ENCODE results near the gene MRTFB. TPM values are rescaled to one million over a fixed set of nuclear protein-coding genes. Genes with fewer than 3 reads are reported as not detected.
"Not testable (repeated sequence)": the region's sequence is repeated elsewhere in the genome, so short reads cannot be mapped to it uniquely, and the experiment has no call there.

The MRTFB gene, protein sequence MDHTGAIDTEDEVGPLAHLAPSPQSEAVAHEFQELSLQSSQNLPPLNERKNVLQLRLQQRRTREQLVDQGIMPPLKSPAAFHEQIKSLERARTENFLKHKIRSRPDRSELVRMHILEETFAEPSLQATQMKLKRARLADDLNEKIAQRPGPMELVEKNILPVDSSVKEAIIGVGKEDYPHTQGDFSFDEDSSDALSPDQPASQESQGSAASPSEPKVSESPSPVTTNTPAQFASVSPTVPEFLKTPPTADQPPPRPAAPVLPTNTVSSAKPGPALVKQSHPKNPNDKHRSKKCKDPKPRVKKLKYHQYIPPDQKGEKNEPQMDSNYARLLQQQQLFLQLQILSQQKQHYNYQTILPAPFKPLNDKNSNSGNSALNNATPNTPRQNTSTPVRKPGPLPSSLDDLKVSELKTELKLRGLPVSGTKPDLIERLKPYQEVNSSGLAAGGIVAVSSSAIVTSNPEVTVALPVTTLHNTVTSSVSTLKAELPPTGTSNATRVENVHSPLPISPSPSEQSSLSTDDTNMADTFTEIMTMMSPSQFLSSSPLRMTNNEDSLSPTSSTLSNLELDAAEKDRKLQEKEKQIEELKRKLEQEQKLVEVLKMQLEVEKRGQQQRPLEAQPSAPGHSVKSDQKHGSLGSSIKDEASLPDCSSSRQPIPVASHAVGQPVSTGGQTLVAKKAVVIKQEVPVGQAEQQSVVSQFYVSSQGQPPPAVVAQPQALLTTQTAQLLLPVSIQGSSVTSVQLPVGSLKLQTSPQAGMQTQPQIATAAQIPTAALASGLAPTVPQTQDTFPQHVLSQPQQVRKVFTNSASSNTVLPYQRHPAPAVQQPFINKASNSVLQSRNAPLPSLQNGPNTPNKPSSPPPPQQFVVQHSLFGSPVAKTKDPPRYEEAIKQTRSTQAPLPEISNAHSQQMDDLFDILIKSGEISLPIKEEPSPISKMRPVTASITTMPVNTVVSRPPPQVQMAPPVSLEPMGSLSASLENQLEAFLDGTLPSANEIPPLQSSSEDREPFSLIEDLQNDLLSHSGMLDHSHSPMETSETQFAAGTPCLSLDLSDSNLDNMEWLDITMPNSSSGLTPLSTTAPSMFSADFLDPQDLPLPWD
- total RNA-seq, result 46.6 TPM

DNA sequence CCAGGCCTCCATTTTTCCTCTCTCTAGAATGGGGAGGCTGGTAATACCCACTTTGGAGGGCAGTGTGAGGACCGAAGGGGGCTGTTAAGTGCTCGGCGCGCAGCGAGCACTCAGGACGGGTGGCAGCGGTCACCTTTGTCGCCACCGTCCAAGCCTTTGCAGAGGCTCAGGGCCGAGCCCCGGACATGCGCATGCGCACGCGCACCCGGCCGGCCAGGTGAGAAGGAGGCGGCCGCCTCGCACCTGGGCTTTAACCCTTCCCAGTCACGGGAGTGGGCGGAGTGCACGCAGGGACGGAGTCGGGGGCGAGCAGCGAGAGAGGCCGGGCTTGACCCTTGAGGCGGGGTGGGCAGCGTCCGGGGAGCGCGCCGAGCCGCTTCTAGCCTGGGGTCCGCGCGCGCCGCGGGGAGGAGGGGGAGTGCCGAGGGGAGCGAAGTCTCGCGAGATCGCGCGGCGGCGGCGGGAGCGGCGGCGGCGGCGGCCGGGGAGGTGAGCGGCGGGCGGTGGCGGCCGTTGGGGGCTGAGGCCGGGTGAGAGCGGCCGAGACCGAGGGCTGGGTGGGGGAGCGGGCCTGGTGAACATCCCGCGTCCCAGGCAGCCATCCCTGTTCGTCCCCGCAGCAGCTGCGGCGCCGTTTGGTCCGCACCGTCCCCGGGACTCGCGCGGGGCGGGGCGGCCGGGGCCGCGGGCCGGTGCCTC, at the start of gene MRTFB:
Gene MRTFB (plus strand): TSS at position 443 of the 699 bp plus-strand sequence. CDS start 69,288 bp downstream, outside the sequence.
- peak; percentile 73 for DNase-seq (ENCODE audit: low spot score)

DNA sequence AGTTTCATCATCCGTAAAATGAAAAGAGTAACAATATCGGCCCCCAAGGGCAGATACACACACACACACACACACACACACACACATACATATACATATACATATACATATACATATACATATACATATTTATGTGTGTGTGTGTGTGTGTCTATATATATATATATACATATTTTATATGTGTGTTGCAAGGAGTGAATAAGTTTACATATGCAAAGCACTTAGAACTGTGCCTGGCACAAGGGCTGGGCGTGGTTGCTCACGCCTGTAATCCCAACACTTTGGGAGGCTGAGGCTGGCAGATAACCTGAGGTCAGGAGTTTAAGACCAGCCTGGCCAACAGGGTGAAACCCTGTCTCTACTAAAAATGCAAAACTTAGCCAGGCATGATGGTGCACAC, 47.6 kb upstream of the MRTFB start:
- DNase-seq (ENCODE audit: low spot score), result not testable (repeated sequence)

DNA sequence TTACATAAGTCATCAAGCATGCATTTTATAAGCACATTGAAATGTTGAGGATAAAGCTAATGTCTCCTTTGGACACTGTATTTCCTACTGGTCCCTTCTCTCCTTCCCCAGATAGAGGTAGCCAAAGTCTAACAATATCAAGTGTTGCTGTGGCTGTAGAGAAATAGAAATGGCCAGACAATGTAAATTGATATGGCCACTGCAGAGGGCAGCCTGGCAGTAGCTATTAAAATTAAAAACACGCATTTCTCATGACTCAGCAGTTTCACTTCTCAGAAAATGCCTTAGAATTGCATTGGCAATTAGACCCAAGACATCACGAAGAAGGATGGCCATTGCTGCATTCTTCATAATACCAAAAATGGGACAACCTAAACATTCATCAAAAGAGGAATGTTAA, 46.8 kb upstream of the MRTFB start:
- no peak for DNase-seq (ENCODE audit: low spot score)

DNA sequence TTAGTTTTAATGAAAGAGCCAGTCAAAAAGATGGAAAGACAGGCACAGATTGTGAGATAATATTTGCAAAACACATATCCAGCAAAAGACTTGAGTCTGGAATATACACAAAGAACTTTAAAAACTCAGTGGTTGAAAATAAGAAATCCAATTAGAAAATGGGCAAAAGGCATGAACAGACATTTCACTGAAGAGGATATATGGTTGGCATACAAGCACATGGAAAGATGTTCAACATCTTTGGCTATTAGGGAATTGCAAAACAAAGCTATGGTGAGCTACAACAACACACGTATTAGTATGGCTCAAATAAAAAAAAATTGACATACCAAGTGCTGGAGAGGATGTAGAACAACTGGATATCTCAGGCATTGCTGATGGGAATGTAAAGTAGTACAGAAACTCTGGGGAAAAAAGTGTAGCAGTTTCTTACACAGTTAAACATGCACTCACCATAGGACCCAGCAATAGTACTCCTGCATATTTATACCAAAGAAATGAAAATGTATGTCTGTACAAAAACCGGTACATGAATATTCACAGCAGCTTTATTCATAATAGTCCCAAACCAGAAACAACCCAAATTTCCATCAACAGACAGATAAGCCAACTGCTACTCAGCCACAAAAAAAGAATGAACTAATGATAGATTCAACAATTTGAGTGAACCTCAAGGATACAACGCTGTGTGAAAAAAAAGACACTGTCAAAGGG, 44.4 kb upstream of the MRTFB start:
- DNase-seq (ENCODE audit: low spot score), result no peak

DNA sequence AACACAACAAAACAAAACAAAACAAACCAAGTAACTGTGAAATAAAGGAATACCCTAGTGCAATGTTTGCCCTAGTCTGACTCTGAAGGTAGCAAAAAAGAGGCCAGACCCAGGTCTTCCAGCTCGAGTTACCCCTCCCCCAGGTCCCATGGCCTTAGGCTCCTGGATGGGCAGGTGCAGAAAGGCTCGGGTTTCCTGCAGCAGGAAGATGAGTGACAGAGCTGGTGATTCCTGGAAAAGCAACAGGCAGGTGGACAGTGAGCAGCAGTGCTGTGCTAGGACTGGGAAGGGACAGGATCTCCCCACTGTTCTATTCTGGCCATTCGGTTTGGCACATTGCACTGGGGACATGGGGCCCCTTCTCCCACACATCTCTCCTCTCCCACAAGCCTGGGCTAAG, 42.9 kb upstream of the MRTFB start:
- DNase-seq (ENCODE audit: low spot score), result no peak

DNA sequence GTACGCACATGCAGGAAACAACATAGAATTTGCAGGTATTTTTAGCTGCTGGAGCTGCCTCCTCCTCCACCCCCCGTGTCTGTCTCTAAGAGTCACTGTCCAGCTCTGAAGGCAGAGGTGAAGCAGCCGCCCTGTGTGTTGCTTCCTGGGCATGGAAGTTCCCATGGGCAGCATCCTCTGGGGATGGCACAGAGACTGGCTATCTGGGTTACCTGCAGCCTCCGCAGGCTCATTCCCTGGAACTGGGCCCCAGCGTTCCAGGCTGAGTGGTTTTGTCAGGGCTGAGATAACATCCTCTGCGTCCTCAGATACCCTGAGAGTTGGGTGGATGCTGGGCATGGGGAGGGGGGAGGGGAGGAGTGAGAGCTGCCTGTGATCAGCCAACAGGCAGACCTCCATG, 41.5 kb upstream of the MRTFB start:
- no peak for DNase-seq (ENCODE audit: low spot score)

DNA sequence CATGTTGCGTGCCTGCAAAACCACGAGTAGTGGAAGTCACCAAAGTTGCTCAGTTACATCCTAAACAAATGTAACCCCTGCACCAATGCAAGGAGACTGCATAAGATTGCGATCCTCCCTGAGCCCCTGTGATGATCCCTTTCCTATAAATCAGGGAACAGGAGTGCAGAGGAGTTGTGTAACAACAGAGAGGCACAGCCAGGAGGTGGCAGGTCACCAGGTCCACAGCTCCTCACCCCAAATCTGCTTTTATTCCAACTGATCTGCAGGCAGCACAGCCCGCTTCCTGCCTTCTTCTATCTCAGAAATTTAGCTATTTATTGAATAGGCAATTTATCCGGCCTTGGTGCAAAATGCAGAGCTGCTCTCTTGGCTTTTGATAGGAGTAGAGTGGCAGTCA, 36.0 kb upstream of the MRTFB start:
- no peak for DNase-seq (ENCODE audit: low spot score)

DNA sequence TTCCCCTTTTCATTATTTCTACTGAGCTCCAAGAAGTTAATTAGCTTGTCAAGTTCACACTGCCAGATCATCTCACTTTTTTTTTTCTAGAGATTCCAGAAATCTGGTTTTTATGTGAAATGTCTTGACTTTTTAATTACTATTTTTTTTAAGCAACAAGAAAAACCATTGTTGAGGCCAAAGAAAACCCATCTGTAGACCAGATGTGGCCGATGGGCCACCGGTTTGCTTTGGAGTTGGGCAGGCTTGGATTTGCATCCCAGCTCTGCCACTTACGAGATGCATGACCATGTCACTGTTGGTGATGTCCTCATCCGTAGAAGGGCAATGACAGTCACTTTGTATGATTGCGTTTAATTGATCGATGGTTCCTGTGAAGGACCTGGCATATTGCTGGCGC, 34.2 kb upstream of the MRTFB start:
- no peak for DNase-seq (ENCODE audit: low spot score)

DNA sequence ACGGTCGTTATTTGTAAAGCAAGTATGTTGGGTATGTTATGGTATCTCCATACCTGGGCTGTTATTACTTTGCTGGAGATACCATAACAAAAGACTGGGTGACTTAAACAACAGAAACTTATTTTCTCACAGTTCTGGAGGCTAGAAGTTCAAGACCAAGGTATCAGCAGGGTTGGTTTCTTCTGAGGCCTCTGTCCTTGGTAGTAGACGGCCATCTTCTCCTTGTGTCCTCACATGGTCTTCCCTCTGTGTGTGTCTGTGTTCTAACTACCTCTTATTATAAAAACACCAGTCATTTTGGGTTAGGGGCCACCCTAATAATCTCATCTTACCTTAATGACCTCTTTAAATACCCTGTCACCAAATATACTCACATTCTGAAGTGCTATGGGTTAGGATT, 33.2 kb upstream of the MRTFB start:
- no peak for DNase-seq (ENCODE audit: low spot score)

DNA sequence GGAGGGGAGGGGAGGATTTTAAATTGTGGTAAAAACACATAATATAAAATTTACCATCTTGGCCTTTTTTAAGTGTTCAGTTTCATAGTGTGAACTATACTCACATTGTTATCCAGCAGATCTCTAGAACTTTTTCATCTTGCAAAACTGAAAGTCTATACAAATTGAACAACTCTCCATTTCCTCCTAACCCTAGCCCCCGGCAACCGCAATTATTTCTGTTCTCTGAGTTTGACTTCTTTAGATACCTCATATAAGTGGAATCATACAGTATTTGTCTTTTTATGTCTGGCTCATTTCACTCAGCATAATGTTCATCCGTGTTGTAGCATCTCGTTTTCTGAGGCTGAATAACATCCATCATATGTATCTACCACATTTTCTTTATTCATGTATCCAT, 30.0 kb upstream of the MRTFB start:
- no peak for DNase-seq (ENCODE audit: low spot score)

DNA sequence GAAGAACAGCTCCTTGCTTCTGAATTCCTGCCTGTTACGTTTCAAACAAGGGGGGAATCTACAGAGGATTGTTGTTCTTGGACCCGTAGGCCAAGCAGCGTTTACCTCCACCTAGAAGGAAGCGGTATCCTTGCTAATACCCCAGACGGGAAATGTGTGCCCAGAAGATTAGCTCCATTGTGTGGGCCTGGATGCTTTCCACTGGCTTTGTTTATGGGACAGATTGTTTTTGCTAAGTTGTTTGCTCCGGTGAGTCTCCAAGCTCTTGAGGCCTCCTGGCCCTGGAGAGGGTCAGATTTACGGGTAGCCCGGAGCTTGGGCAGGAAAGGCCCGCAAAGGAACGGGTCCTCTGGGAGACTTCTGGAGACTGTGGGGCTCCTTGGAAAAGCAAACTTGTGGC, 28.4 kb upstream of the MRTFB start:
- DNase-seq (ENCODE audit: low spot score), result no peak

DNA sequence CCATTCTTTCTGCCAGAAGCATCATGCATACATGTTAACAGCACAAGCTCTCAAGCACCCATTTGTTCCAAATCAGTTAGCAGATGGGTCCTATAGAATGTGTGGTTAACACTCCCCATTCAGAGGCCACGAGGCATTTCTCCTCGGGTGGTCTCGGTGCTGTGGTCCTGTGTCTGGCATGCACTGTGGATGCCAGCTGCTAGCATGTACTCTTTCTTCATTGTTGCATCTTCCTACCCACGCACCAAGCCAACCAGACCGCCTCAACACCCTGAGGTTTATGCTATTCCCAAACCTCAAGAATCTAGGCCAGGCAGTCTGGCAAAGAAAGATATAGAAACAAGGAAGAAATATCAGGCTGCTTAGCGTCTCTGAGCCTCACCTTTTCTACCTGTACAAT, 27.8 kb upstream of the MRTFB start:
- no peak for DNase-seq (ENCODE audit: low spot score)

DNA sequence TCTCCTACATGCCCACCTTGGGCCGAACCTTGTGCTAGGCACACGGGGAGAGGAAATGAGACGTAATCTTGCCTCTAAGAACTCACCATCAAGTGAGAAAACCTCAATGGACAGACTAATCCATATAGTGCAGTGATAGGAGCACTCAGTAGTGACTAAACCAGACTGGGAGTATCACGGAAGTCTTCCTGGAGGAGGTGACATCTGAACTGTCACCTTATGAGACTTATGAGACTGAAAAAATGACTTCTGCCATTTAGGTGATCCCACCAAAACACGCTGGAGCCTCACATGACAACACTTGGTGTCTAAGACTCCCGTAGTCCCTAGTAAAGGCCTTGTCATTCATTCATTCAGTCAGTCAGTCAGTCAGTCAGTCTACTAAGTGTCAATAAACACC, 27.3 kb upstream of the MRTFB start:
- DNase-seq (ENCODE audit: low spot score), result no peak

DNA sequence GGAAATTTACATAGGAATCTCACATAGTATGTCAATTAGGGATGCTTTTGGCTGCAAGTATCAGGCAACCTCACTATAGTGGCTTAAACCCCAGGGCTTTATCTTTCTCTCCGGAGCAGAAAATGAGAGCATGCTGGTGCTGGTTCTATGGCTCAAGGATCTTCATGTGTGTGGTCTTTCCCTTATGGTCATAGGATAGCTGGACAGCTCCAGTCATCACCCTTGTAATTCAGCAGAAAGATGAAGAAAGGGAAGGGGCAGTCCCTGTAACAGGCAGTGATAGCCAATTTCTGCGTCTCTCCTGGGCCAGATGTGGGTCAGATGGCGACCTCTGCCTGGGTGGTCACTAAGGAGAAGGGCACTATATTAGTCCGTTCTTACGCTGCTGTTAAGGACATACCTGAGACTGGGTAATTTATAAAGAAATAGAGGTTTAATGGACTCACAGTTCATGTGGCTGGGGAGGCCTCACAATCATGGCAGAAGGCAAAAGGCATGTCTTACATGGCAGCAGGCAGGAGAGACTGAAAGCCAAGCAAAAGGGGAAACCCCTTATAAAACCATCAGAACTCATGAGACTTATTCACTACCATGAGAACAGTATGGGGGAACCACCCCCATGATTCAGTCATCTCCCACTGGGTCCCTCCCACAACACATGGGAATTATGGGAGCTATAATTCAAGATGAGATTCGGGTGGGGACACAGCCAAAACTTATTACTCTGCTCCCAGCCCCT, 23.8 kb upstream of the MRTFB start:
- DNase-seq (ENCODE audit: low spot score), result not testable (repeated sequence)

DNA sequence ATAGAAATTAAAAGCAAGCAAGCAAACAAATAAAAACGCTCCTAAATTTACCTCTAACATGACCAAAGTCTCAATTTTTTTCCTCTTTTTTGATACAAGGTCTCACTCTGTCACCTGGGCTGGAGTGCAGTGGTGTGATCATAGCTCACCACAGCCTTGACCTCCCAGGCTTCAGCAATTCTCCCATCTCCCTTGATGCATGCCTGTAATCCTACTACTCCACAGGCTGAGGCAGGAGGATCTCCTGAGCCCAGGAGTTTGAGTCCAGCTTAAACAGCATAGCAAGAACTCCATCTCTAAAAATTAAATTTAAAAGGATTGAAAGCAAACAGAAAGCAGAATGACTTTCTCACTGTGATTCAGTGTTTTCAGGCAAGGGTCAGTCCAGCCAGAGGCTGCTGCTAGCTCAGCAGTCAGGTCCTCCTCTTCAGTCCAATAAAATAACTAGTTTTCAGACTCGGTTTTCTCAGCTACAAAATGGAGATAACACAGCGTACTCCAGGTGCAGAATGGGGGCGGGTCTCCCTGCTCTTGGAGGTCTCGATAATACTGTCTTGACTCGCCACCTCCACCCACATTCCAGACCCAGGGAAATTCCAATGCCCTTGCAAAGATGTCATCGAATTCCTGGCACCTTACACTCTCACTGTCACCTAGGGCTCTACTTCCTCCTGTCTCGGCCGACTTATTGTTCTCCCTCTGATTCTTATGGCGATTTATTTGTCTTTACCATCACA, 20.7 kb upstream of the MRTFB start:
- DNase-seq (ENCODE audit: low spot score), result peak; percentile 42

DNA sequence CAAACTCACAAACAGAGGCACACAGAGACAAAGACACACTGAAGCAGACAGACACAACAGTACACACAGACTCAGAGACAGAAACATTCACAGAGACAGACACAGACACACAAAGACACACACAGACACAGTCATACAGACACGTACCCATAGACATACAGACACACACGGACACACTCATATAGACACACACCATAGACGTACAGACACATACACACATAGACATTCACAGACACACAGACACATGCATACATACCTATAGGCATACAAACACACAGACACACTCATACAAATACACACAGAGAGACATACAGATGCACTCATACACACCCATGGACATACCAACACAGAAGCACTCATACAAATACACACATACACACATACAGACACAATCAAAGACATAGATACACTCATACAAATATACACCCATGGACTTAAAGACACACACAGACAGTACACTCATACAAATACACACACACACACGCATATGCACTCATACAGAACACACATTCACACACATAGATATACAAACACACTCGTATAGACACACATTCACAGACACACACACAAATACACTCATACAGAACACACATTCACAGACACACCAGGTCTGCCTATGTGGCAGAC, 19.9 kb upstream of the MRTFB start:
- no peak for DNase-seq (ENCODE audit: low spot score)

DNA sequence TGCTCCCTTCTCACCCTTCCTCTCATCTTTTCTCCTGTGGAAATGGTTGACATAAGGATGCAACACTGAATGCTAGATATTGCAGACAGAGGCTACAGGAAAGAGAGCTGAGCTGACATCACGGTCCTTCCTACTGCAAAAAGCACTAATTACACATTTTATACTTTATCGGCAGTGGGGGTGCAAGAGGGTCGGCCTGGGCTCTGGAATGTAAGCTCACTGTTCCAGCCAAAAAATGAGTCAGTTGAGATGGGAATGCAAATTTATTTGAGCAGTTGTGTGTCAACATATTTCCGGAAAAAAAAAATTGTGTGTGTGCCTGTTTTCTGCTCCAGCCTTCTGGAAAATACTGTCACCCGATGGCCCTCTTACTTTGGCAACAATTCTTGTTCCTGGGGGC, 14.1 kb upstream of the MRTFB start:
- DNase-seq (ENCODE audit: low spot score), result no peak

DNA sequence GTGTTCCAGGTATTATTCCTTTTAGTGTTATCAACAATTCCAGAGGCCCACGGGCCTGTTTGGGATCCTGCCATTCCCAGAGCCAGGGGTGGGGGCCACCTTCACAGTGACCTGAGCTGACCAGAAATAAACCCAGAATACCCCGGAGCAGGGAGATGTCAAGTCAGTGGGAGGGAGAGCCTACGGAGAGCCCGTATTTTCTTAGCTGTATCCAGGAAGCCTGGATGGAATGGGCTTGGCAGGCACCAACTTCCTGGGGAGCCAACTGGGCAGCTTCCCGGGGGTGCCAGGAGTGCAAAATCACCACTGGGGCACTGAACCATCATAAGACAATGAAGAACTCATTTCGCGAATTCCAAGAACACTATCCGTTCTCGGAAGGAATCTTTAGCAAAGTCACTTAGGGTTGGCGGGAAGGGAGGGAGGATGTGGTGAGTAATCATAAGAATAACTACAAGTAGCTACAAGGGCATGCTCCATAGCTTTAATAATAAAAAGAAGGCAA, 13.2 kb upstream of the MRTFB start:
- no peak for DNase-seq (ENCODE audit: low spot score)

DNA sequence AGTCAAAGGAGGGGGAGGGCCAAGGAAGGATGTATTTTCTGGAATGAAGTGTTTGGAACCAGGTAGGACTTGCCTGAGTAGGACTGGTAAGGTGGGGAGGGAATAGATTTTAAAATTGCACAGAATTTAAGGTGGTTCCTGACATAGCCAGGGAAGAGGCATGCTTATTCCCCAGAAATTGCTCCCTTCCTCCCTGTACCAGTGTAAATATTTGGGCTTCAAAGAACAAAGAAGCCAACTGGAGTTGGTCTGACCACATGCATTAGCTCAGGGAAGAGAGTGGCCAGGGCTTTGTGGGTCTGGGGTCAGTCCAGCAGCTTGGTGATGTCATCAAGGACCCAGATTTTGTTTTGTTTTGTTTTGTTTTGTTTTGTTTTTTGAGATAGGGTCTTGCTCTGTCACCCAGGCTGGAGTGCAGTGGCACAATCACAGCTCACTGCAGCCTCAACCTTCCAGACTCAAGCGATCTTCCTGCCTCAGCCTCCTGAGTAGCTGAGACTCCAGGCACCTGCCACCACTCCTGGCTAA, 9.3 kb upstream of the MRTFB start:
- no peak for DNase-seq (ENCODE audit: low spot score)

All from mucosa of gallbladder (tissue), 1 donor.